ENCODE measurements around the gene TNFAIP1.

TNFAIP1 gene

DNA sequence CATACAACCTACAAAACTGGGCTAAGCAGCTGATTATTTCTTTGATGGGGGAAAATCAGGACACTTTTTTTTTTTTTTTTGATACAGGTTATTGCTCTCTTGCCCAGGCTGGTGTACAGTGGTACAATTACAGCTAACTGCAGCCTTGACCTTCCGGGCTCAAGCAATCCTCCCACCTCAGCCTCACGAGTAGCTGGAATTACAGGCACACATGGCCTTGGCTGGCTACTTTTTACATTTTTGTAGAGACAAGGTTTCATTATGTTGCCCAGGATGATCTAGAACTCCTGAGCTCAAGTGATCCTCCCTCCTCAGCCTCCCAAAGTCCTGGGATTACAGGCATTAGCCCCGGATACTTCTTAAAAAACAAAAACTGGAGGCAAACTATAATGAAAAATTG lies 37.1 kb upstream of the TNFAIP1 start:
- TF ChIP-seq, protein P1, sequence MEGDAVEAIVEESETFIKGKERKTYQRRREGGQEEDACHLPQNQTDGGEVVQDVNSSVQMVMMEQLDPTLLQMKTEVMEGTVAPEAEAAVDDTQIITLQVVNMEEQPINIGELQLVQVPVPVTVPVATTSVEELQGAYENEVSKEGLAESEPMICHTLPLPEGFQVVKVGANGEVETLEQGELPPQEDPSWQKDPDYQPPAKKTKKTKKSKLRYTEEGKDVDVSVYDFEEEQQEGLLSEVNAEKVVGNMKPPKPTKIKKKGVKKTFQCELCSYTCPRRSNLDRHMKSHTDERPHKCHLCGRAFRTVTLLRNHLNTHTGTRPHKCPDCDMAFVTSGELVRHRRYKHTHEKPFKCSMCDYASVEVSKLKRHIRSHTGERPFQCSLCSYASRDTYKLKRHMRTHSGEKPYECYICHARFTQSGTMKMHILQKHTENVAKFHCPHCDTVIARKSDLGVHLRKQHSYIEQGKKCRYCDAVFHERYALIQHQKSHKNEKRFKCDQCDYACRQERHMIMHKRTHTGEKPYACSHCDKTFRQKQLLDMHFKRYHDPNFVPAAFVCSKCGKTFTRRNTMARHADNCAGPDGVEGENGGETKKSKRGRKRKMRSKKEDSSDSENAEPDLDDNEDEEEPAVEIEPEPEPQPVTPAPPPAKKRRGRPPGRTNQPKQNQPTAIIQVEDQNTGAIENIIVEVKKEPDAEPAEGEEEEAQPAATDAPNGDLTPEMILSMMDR (IDR thresholded peaks at IDR 0.05; ENCODE audit: borderline replicate concordance, insufficient read depth, low read depth, low read length) = no peak

DNA sequence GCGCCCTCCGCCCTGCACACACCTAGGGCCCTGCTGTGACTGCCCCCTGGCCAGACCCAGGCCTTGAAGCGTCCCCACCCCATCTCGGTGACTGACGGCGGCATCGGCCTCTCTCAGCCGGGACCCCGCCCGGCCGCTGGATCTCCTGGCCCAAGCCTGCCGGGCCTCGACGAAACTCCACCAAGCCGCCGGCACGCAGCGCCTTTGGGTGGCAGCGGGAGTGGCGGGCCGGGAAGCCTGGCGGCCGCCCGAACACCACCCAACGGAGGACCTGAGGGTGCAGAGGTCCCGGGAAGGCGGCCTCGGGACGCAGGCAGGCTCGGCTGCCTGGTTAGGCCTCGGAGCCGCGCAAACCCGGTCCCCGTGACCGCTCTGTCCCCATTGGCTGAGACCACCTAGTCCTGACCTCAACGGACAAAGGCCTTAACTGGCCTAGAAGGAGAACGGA lies 28.6 kb upstream of the TNFAIP1 start:
- TF ChIP-seq, protein P1 (IDR thresholded peaks at IDR 0.05; ENCODE audit: borderline replicate concordance, insufficient read depth, low read depth, low read length) = no peak
- no peak overlapping the region for H3K4me3 ChIP-seq (ENCODE audit: low read depth, low read length)

More for the DNA sequence above, 37.1 kb upstream of the TNFAIP1 start:
- H3K4me3 ChIP-seq (ENCODE audit: low read depth, low read length) = no peak overlapping the region

DNA sequence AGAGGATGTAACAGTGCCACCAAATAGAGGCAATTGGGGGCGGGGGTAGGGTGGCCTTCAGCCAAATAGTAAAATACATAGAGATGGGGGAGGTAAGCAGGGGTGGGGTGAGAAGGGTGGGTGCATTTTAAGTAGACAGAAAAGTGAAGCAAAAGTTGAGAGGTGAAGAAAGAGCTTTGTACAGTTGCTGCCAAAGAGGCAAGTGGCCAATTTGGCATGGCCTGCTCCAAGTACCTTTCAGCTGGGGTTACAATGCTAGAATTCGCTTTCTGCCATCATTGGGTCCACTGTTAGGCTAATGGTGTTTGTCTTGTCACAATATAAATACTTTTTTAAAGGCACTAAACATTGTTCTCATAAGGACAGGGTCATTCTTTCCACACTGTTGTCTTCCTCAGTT lies 21.7 kb upstream of the TNFAIP1 start:
- TF ChIP-seq, protein P1 (IDR thresholded peaks at IDR 0.05; ENCODE audit: borderline replicate concordance, insufficient read depth, low read depth, low read length) = no peak
- no peak overlapping the region for H3K4me3 ChIP-seq (ENCODE audit: low read depth, low read length)

DNA sequence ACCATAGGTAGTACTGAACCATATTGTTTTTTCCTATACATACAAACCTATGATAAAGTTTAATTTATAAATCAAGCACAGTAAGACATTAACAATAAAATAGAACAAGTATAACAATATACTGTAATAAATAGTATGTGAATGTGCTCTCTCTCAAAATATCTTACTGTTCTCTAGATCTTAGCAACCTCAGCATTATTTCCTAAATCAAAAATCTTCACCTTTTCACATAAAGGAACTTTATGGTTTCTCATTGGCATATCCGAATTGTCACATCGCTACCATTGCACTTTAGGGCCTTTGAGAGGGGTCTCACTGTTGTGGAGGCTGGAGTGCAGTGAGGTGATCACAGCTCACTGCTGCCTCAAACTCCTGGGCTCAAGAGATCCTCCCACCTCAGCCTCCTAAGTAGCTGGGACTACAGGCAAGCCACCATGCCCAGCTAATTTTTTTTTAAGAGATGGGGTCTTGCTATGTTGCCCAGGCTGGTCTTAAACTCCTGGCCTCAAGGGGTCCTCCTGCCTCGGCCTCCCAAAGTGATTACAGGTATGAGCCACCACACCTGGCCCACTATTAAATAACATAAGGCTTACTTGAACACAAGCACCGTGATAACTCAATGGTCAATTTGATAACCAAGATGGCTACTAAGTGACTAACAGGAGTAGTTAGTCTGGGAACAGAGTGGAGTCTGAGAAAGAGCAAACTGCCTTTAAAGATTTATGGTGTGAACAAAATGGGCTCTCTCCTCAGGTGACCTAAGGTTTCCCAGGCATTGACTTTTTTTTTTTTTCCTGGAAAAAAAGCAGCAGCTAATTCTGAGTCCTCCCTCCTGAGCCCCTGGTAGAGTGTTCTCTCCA lies 19.5 kb upstream of the TNFAIP1 start:
- TF ChIP-seq, protein P1 (IDR thresholded peaks at IDR 0.05; ENCODE audit: borderline replicate concordance, insufficient read depth, low read depth, low read length) = no peak

DNA sequence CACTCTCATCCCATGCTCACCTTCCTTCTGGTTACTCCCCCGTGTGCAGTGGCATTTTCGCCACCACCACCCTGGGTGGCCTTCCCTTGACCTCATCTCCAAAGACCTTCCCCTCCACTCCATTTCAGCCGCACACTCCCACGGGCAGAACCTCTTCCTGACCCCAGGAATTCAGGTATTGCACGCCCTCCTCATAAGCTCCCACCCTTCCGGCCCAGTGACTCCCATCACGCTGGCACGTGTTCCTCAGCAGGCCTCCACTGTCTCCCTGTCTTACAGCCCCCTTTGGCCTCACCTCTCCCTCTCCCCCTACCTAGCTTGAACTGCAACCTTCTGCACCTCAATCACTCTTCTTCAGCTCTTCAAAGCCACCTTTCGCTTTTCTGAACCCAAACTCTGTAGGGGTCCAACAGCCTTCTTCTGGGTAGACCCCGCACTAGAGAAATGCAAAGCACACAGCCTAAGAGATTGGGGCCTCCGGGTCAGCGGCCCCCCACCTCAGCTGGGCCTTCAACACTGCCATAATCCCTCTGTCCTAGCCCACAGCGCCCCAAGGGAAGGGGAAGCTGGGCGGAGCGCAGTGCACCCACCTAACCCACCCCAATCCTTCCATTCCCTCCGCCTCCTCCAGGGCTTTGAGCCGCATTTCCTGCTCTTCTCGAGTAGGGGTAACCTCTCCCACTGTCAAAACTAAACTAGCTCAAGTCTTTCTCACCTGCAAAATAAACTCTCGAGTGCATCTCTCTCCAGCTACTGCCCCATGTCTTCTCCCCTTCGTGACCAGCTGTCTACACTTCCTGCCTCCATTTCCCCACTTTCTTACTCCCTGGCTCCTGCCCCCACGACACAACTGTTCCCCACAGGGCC lies 18.2 kb upstream of the TNFAIP1 start:
- H3K4me3 ChIP-seq (ENCODE audit: low read depth, low read length) = peak overlapping the region; percentile 96
- TF ChIP-seq, protein P1 (IDR thresholded peaks at IDR 0.05; ENCODE audit: borderline replicate concordance, insufficient read depth, low read depth, low read length) = no peak

More for the DNA sequence above, 19.5 kb upstream of the TNFAIP1 start:
- no peak overlapping the region for H3K4me3 ChIP-seq (ENCODE audit: low read depth, low read length)

DNA sequence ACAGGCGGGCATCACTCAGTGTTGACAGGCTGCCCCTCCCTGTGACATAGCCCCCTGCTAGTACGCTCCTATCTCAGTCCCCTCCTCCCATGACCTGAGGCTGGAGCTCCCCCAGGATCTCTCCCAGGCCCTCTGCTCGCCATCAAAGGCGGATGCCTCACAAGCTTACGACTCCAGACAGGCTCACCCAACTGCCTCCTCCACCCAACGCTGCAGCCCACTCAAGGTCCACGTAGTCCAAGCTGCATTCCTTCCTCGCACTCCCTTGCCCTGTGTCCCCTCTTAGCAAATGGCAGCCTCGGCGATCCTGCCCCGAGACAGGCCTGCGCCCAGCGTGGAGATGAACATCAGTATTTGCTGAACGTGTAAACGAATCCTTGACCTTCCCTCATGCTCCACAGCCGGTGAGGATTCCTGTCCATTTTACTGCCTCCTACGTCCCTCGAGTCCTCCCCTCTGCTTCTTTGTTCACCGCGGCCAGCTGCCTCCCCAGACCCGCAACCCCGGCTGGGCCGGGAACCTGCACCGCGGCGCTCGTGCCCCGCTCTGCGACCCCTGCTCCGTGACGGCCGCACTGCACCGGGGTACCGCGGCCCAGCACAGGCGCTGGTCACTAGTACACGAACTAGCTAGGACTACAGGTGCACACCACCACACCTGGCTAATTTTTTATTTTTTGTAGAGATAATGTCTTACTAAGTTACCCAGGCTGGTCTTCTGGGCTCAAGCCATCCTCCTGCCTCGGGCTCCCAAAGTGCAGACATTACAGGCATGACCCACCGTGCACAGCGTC lies 17.4 kb upstream of the TNFAIP1 start:
- TF ChIP-seq, protein P1 (IDR thresholded peaks at IDR 0.05; ENCODE audit: borderline replicate concordance, insufficient read depth, low read depth, low read length) = no peak
- peak overlapping the region; percentile 96 for H3K4me3 ChIP-seq (ENCODE audit: low read depth, low read length)

Measured in GM12875 (cell line).